ENCODE results near the gene RIN3.

The RIN3 gene

GRCh38 chr14:92631098-92631497 is 117.5 kb downstream of the RIN3 start:
- no peak for DNase-seq (ENCODE audit: low read depth)
- H3K4me3 ChIP-seq (ENCODE audit: low read depth, low read length) = no peak overlapping the region

GRCh38 chr14:92632546-92633273 is 119.1 kb downstream of the RIN3 start:
- no peak overlapping the region for H3K4me3 ChIP-seq (ENCODE audit: low read depth, low read length)
- TF ChIP-seq CTCF (IDR thresholded peaks at IDR 0.05; ENCODE audit: low read depth, low read length) (no peak), MAX (IDR thresholded peaks at IDR 0.05; ENCODE audit: low read depth, low read length) (no peak), POLR2A (IDR thresholded peaks at IDR 0.05; ENCODE audit: extremely low read depth, insufficient read length) (no peak), MYC (IDR thresholded peaks at IDR 0.05; ENCODE audit: low read depth, low read length) (no peak)
- DNase-seq (ENCODE audit: low read depth) = no peak

More at GRCh38 chr14:92631098-92631497, 117.5 kb downstream of the RIN3 start:
- TF ChIP-seq MAX (IDR thresholded peaks at IDR 0.05; ENCODE audit: low read depth, low read length) (no peak), CTCF (IDR thresholded peaks at IDR 0.05; ENCODE audit: low read depth, low read length) (no peak), POLR2A (IDR thresholded peaks at IDR 0.05; ENCODE audit: extremely low read depth, insufficient read length) (no peak), MYC (IDR thresholded peaks at IDR 0.05; ENCODE audit: low read depth, low read length) (no peak)

- no peak for TF ChIP-seq CTCF (IDR thresholded peaks at IDR 0.05; ENCODE audit: low read depth, low read length)
- TF ChIP-seq MAX (IDR thresholded peaks at IDR 0.05; ENCODE audit: low read depth, low read length) = no peak
- no peak for TF ChIP-seq POLR2A (IDR thresholded peaks at IDR 0.05; ENCODE audit: extremely low read depth, insufficient read length)
- TF ChIP-seq MYC (IDR thresholded peaks at IDR 0.05; ENCODE audit: low read depth, low read length) = no peak
- H3K4me3 ChIP-seq (ENCODE audit: low read depth, low read length) = no peak overlapping the region
- no peak for DNase-seq (ENCODE audit: low read depth)
Measured at GRCh38 chr14:92633274-92633616, 119.7 kb downstream of the RIN3 start.

GRCh38 chr14:92633724-92634123 is 120.1 kb downstream of the RIN3 start:
- TF ChIP-seq MAX (IDR thresholded peaks at IDR 0.05; ENCODE audit: low read depth, low read length) (no peak), MYC (IDR thresholded peaks at IDR 0.05; ENCODE audit: low read depth, low read length) (no peak), CTCF (IDR thresholded peaks at IDR 0.05; ENCODE audit: low read depth, low read length) (no peak), POLR2A (IDR thresholded peaks at IDR 0.05; ENCODE audit: extremely low read depth, insufficient read length) (no peak)

GRCh38 chr14:92635031-92635430 is 121.5 kb downstream of the RIN3 start:
- TF ChIP-seq MYC (IDR thresholded peaks at IDR 0.05; ENCODE audit: low read depth, low read length) = no peak
- TF ChIP-seq MAX (IDR thresholded peaks at IDR 0.05; ENCODE audit: low read depth, low read length) = no peak
- TF ChIP-seq CTCF (IDR thresholded peaks at IDR 0.05; ENCODE audit: low read depth, low read length) = no peak
- no peak for TF ChIP-seq POLR2A (IDR thresholded peaks at IDR 0.05; ENCODE audit: extremely low read depth, insufficient read length)
- no peak overlapping the region for H3K4me3 ChIP-seq (ENCODE audit: low read depth, low read length)
- DNase-seq (ENCODE audit: low read depth) = no peak

More at GRCh38 chr14:92633724-92634123, 120.1 kb downstream of the RIN3 start:
- no peak for DNase-seq (ENCODE audit: low read depth)
- H3K4me3 ChIP-seq (ENCODE audit: low read depth, low read length) = no peak overlapping the region

Measured in NB4 (cell line).